HepG2 (cell line): ENCODE data around the gene CFAP61. TPM values are rescaled to one million over a fixed set of nuclear protein-coding genes. Genes with fewer than 3 reads are reported as not detected.

Experiments
- ATAC-seq: fragments of 200-7000 bp; cut with Tn5 transposase; 3 replicates; pipeline ENCODE4 v1.9.1; 2020; ENCODE audit warnings: mild to moderate bottlenecking, moderate library complexity
- BruUV-seq: library from RNA; stranded (reverse); fragments of 400-500 nt; replicated peaks from 2 replicates; lab custom pipeline; 2021; lab: Mats Ljungman, UMichigan
- CTCF ChIA-PET: fragments of 300-600 bp; formaldehyde crosslinking; extraction: SDS; loops from one replicate; lab custom pipeline; 2021; ENCODE audit warnings: low total read pairs, inconsistent platforms, low intra/inter-chr PET ratio; lab: Yijun Ruan, JAX
- POLR2A ChIA-PET: fragments of 350-600 bp; sonication (Branson Sonifier 250); formaldehyde crosslinking; loops from one replicate; lab custom pipeline; 2020; ENCODE audit warnings: antibody characterized with exemption, inconsistent platforms; lab: Yijun Ruan, JAX
- DNase-seq: peaks from one replicate; pipeline ENCODE4 v3.0.0-alpha.2; 2015; ENCODE audit warnings: low spot score
- FAIRE-seq: peaks from 3 replicates; lab custom pipeline; 2011; peaks lifted over from hg19 to GRCh38; lab: Jason Lieb, UNC
- H2AFZ ChIP-seq: one replicate; pipeline ENCODE4 v1.6.1; 2011; ENCODE audit warnings: low read length, inconsistent platforms
- H3K27ac ChIP-seq: fragments of 300-600 bp; 3 replicates; pipeline ENCODE4 v1.8.0; 2011; ENCODE audit warnings: mixed run types, mild to moderate bottlenecking, mixed read lengths, low read length, inconsistent platforms; ENCODE audit not compliant: insufficient read depth; ENCODE audit errors: extremely low read length
- H3K27me3 ChIP-seq, 2 experiments: fragments of 200-600 bp in 1 of 2; 2 replicates in 1 of 2; 3 replicates in 1 of 2; pipeline versions ENCODE4 v1.6.0 to v1.8.0; 2011; ENCODE audit warnings: low read length in 2 of 2, mild to moderate bottlenecking in 2 of 2, moderate library complexity in 2 of 2, inconsistent platforms in 1 of 2; ENCODE audit not compliant: insufficient read depth in 2 of 2, control insufficient read depth in 1 of 2
- H3K36me3 ChIP-seq, 2 experiments: fragments of 200-600 bp in 1 of 2; replicated peaks in 1 of 2; 2 replicates in 1 of 2; 3 replicates in 1 of 2; pipeline versions ENCODE4 v1.5.1 to v1.8.0; 2011; ENCODE audit warnings: low read length in 2 of 2, inconsistent platforms in 1 of 2; ENCODE audit not compliant: insufficient read depth in 2 of 2, control insufficient read depth in 1 of 2
- H3K4me1 ChIP-seq: 2 replicates; pipeline ENCODE4 v1.5.1; 2012; ENCODE audit warnings: low read length, inconsistent platforms; ENCODE audit not compliant: insufficient read depth
- H3K4me2 ChIP-seq: 2 replicates; pipeline ENCODE4 v1.6.0; 2011; ENCODE audit warnings: low read depth, low read length, inconsistent platforms
- H3K4me3 ChIP-seq, 3 experiments: fragments of 200-600 bp in 1 of 3; sonication (generic), shearing (Covaris generic) in 1 of 3; replicated peaks in 1 of 3; 2 replicates each; pipeline ENCODE4 v1.5.1; 2011 to 2016; ENCODE audit warnings: low read length in 3 of 3, inconsistent platforms in 2 of 3, low read depth in 2 of 3, mild to moderate bottlenecking in 2 of 3, control low read depth in 1 of 3, mixed read lengths in 1 of 3; ENCODE audit not compliant: insufficient read depth in 1 of 3
- H3K79me2 ChIP-seq: one replicate; pipeline ENCODE4 v1.6.1; 2011; ENCODE audit warnings: low read length, inconsistent platforms; ENCODE audit not compliant: insufficient read depth
- H3K9ac ChIP-seq: 2 replicates; pipeline ENCODE4 v1.6.0; 2011; ENCODE audit warnings: mild to moderate bottlenecking, low read depth, low read length, inconsistent platforms; ENCODE audit not compliant: insufficient read depth
- H3K9me3 ChIP-seq: 2 replicates; pipeline ENCODE4 v1.5.1; 2012; ENCODE audit warnings: mild to moderate bottlenecking, low read length
- H4K20me1 ChIP-seq: 2 replicates; pipeline ENCODE4 v1.6.0; 2011; ENCODE audit warnings: inconsistent platforms, mild to moderate bottlenecking, low read length, moderate library complexity; ENCODE audit not compliant: insufficient read depth
- ELF4 ChIP-seq: sonication (generic); formaldehyde crosslinking; IDR thresholded peaks from 2 replicates; pipeline ENCODE4 v1.5.0; 2020; ENCODE audit warnings: missing genetic modification reagents, mild to moderate bottlenecking, moderate library complexity, borderline replicate concordance
- ESRRA ChIP-seq: sonication (generic); formaldehyde crosslinking; IDR thresholded peaks from 2 replicates; pipeline ENCODE4 v1.5.1; 2020; ENCODE audit warnings: mild to moderate bottlenecking, low read depth, missing genetic modification reagents
- HMGXB3 ChIP-seq: sonication (generic); formaldehyde crosslinking; IDR thresholded peaks from 2 replicates; pipeline ENCODE4 v1.4.0; 2020; ENCODE audit warnings: missing genetic modification reagents, borderline replicate concordance
- HOXA7 ChIP-seq: sonication (generic); formaldehyde crosslinking; IDR thresholded peaks from 2 replicates; pipeline ENCODE4 v1.8.1; 2022; ENCODE audit warnings: mild to moderate bottlenecking, missing genetic modification reagents, moderate library complexity
- KLF15 ChIP-seq: sonication (generic); formaldehyde crosslinking; IDR thresholded peaks from 2 replicates; pipeline ENCODE4 v1.8.1; 2023; ENCODE audit warnings: borderline replicate concordance, mild to moderate bottlenecking, inconsistent platforms, missing genetic modification reagents, mixed read lengths
- MATR3 ChIP-seq: sonication (generic); formaldehyde crosslinking; IDR thresholded peaks from 2 replicates; pipeline ENCODE4 v1.4.0; 2020; ENCODE audit warnings: missing genetic modification reagents
- PRPF4 ChIP-seq: fragments of 200-400 bp; formaldehyde crosslinking; IDR thresholded peaks from 2 replicates; pipeline ENCODE4 v1.6.1; 2016; ENCODE audit warnings: low read length, low read depth; ENCODE audit not compliant: poor library complexity, severe bottlenecking
- SIN3A ChIP-seq: IDR thresholded peaks from 2 replicates; pipeline ENCODE4 v1.6.1; 2011; ENCODE audit warnings: low read depth, mild to moderate bottlenecking, control low read depth, low read length, borderline replicate concordance
- ZFP90 ChIP-seq: sonication (generic); formaldehyde crosslinking; IDR thresholded peaks from 2 replicates; pipeline ENCODE4 v1.8.0; 2022; ENCODE audit warnings: missing genetic modification reagents, mild to moderate bottlenecking, inconsistent platforms, borderline replicate concordance
- ZNF138 ChIP-seq: sonication (generic); formaldehyde crosslinking; IDR thresholded peaks from 2 replicates; pipeline ENCODE4 v1.5.0; 2020; ENCODE audit warnings: mild to moderate bottlenecking, low read depth, missing genetic modification reagents
- ZNF225 ChIP-seq: sonication (generic); formaldehyde crosslinking; IDR thresholded peaks from 2 replicates; pipeline ENCODE4 v1.4.0; 2020; ENCODE audit warnings: mild to moderate bottlenecking, missing genetic modification reagents
- ZNF678 ChIP-seq: sonication (generic); formaldehyde crosslinking; IDR thresholded peaks from 2 replicates; pipeline ENCODE4 v1.4.0; 2020; ENCODE audit warnings: mild to moderate bottlenecking, missing genetic modification reagents
- WGBS: methylation state at CpG from one replicate; pipeline ENCODE4 v1.1.6; 2017; ENCODE audit warnings: low lambda C conversion rate; 5-methylcytosine and 5-hydroxymethylcytosine counted together
- in situ Hi-C: cut with HindIII; loops from 2 replicates; pipeline ENCODE4 v1.10.0; 2017; ENCODE audit warnings: low pct_unique_long_range_greater_than_20kb; ENCODE audit not compliant: extremely low pct_ligation_motif_present
- intact Hi-C: fragments of 100-400 bp; cut with micrococcal nuclease; formaldehyde crosslinking; loops from one replicate; pipeline ENCODE4 v1.10.0; 2022; ENCODE audit not compliant: unreplicated experiment
- polyA plus RNA-seq, 8 experiments: library from polyadenylated mRNA; depleted of rRNA in 3 of 8; stranded (reverse) in 7 of 8; unstranded in 1 of 8; fragments of >200 nt; fragmentation: Illumina TruSeq in 4 of 8; extraction: Trizol in 4 of 8; gene quantifications; 2 replicates each; pipeline versions ENCODE4 v1.2.1 to v1.2.3, GENCODE V29; 2011 to 2016; ENCODE audit warnings: low read depth in 4 of 8, missing spikeins in 1 of 8, mixed read lengths in 1 of 8; ENCODE audit not compliant: insufficient read depth in 1 of 8
- total RNA-seq, 5 experiments: library from RNA; depleted of rRNA; stranded (reverse); fragments of >200 nt; fragmentation: Illumina TruSeq; extraction: Trizol; gene quantifications; 2 replicates each; pipeline ENCODE4 v1.2.3, GENCODE V29; 2016; ENCODE audit warnings: low read depth in 1 of 5
- TF ChIP-seq, protein P1 (sequence below): sonication (generic); formaldehyde crosslinking; IDR thresholded peaks from 2 replicates; pipeline ENCODE4 v1.8.1; 2023; ENCODE audit warnings: mild to moderate bottlenecking, missing genetic modification reagents

The CFAP61 gene
- total and polyA plus RNA-seq, 2 of the 13 experiments (the other 11 are each of a cell fraction or from before 2014, with no cell fraction given): 0.27 TPM; not detected in 1

GRCh38 chr20:20213526-20214121 is 161.3 kb downstream of the CFAP61 start:
- Histone ChIP-seq H3K27me3 (peaks cover 0 to 17% of the 10 kb centered on the region in 2 experiments; a peak in 2 of 5 replicates), H3K27ac (no peak overlapping the region), H3K9me3 (no peaks in the 10 kb centered on the region), H3K9ac (no peak overlapping the region), H3K4me2 (no peak overlapping the region), H4K20me1 (no peaks in the 10 kb centered on the region), H3K79me2 (no peaks in the 10 kb centered on the region), H3K4me1 (no peaks in the 10 kb centered on the region), H3K36me3 (no peaks in the 10 kb centered on the region), H2AFZ (no peak overlapping the region), H3K4me3 (no peak overlapping the region)
- POLR2A ChIA-PET: no interaction called here
- BruUV-seq: no TSS peak
- in situ Hi-C loops: no loop called here
- intact Hi-C loops: no loop called here
- CTCF ChIA-PET: no interaction called here
- no peak for DNase-seq
- ATAC-seq: no peak
- TF ChIP-seq ZNF138 (CRISPR knock-in tag): no peak
- no peak for FAIRE-seq
- WGBS: 4% methylated on average over 5 of the region's 5 CpGs

- no peak for FAIRE-seq
- no peaks in the 10 kb centered on the region for H3K79me2 ChIP-seq
- 42% methylated on average over 7 of the region's 7 CpGs for WGBS
- ChIA-PET POLR2A (no interaction called here), CTCF (no interaction called here)
- no peaks in the 10 kb centered on the region for H3K4me1 ChIP-seq
- no peak overlapping the region for H3K4me3 ChIP-seq
- no peaks in the 10 kb centered on the region for H4K20me1 ChIP-seq
- H3K9me3 ChIP-seq: no peaks in the 10 kb centered on the region
- peaks cover 0 to 12% of the 10 kb centered on the region in 2 experiments; a peak in 2 of 5 replicates for H3K27me3 ChIP-seq
- H3K9ac ChIP-seq: no peak overlapping the region
- H3K27ac ChIP-seq: no peak overlapping the region
- in situ Hi-C loops (no loop called here), intact Hi-C loops (no loop called here)
- no peak for ATAC-seq
- no TSS peak for BruUV-seq
- no peak for DNase-seq
- no peaks in the 10 kb centered on the region for H3K36me3 ChIP-seq
- no peak overlapping the region for H2AFZ ChIP-seq
- H3K4me2 ChIP-seq: no peak overlapping the region
- TF ChIP-seq ZNF225 (CRISPR knock-in tag) (no peak), ZNF678 (no peak), HOXA7 (CRISPR knock-in tag) (no peak), ELF4 (CRISPR knock-in tag) (no peak), ESRRA (CRISPR knock-in tag) (no peak), SIN3A (no peak), HMGXB3 (CRISPR knock-in tag) (no peak), KLF15 (CRISPR knock-in tag) (no peak), MATR3 (CRISPR knock-in tag) (no peak), PRPF4 (no peak), ZFP90 (CRISPR knock-in tag) (no peak)
- TF ChIP-seq, protein P1, sequence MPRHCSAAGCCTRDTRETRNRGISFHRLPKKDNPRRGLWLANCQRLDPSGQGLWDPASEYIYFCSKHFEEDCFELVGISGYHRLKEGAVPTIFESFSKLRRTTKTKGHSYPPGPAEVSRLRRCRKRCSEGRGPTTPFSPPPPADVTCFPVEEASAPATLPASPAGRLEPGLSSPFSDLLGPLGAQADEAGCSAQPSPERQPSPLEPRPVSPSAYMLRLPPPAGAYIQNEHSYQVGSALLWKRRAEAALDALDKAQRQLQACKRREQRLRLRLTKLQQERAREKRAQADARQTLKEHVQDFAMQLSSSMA (CRISPR knock-in tag): no peak
Observed at GRCh38 chr20:20214757-20215275, 162.5 kb downstream of the CFAP61 start.
